ENCODE results near the gene SLC7A6.

DNA sequence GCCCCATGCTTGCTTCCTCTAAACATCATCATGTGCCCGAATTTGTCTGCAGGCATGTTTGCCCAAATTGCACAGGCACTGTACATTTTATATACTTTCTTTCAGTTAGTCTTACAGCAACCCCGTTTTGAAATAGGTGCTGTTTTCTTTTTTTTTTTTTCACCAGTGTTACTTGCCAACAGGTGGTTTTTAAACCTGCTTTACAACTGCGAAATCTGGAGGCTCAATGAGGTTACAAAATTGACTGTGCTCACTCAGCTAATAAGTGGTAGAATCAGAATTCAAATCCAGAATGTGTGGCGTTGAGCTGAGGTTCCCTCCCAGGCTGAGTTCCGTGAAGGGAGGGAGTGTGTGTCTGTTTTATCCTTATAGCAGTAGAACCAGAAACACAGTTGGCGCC lies 13.4 kb upstream of the SLC7A6 start:
- TF ChIP-seq JUNB (IDR thresholded peaks at IDR 0.05) (no peak), CHD2 (IDR thresholded peaks at IDR 0.05; ENCODE audit: borderline replicate concordance, low read depth, low read length) (no peak), TAF1 (IDR thresholded peaks at IDR 0.05; ENCODE audit: borderline replicate concordance, low read depth, low read length) (no peak), TCF7 (IDR thresholded peaks at IDR 0.05; ENCODE audit: borderline replicate concordance) (no peak), POLR2A (IDR thresholded peaks at IDR 0.05; ENCODE audit: low read depth, low read length) (no peak), EZH2 (IDR thresholded peaks at IDR 0.05; ENCODE audit: borderline replicate concordance, control insufficient read depth, low read depth, low read length) (no peak)
- TF ChIP-seq, protein P1, sequence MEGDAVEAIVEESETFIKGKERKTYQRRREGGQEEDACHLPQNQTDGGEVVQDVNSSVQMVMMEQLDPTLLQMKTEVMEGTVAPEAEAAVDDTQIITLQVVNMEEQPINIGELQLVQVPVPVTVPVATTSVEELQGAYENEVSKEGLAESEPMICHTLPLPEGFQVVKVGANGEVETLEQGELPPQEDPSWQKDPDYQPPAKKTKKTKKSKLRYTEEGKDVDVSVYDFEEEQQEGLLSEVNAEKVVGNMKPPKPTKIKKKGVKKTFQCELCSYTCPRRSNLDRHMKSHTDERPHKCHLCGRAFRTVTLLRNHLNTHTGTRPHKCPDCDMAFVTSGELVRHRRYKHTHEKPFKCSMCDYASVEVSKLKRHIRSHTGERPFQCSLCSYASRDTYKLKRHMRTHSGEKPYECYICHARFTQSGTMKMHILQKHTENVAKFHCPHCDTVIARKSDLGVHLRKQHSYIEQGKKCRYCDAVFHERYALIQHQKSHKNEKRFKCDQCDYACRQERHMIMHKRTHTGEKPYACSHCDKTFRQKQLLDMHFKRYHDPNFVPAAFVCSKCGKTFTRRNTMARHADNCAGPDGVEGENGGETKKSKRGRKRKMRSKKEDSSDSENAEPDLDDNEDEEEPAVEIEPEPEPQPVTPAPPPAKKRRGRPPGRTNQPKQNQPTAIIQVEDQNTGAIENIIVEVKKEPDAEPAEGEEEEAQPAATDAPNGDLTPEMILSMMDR (IDR thresholded peaks at IDR 0.05 in 2 of 3, conservative IDR thresholded peaks at IDR 0.05 in 1 of 3; ENCODE audit: control insufficient read depth in 2 of 3, extremely low read depth in 1 of 3, insufficient read depth in 1 of 3, low read depth in 3 of 3, low read length in 3 of 3) = no peak

Data from GM12878 (cell line).